ENCODE data around the gene SLC12A7.

GRCh38 chr5:1097381-1097987, 14.4 kb downstream of the SLC12A7 start:
- TF ChIP-seq CTCF (IDR thresholded peaks at IDR 0.05) (no peak), POLR2A (IDR thresholded peaks at IDR 0.05) (no peak)

Data from testis (tissue), 2 donors.